Duodenal mucosa (tissue), 2 donors: ENCODE data around the gene GSTP1.
"Not testable (repeated sequence)": the region's sequence is repeated elsewhere in the genome, so short reads cannot be mapped to it uniquely, and the experiment has no call there.

Experiments used
- H3K27ac ChIP-seq: one replicate; pipeline ENCODE4 v1.7.0; 2013; ENCODE audit warnings: low read depth, low read length
- H3K27me3 ChIP-seq, 2 donors: one replicate each; pipeline ENCODE4 v1.7.0; 2013; ENCODE audit warnings: low read length in 2 of 2, control low read depth in 1 of 2; ENCODE audit not compliant: insufficient read depth in 2 of 2, control insufficient read depth in 1 of 2
- H3K36me3 ChIP-seq, 2 donors: one replicate each; pipeline ENCODE4 v1.7.0; 2013; ENCODE audit warnings: low read length in 2 of 2, control low read depth in 1 of 2; ENCODE audit not compliant: insufficient read depth in 2 of 2, control insufficient read depth in 1 of 2
- H3K4me1 ChIP-seq, 2 donors: one replicate each; pipeline ENCODE4 v1.7.0; 2013; ENCODE audit warnings: low read length in 2 of 2, control low read depth in 1 of 2; ENCODE audit not compliant: insufficient read depth in 2 of 2, control insufficient read depth in 1 of 2
- H3K4me3 ChIP-seq, 2 donors: one replicate each; pipeline ENCODE4 v1.7.0; 2013; ENCODE audit warnings: low read length in 2 of 2, low read depth in 1 of 2
- H3K9ac ChIP-seq, 2 donors: one replicate each; pipeline ENCODE4 v1.7.0; 2013; ENCODE audit warnings: low read length in 2 of 2, low read depth in 1 of 2
- H3K9me3 ChIP-seq, 2 donors: one replicate each; pipeline ENCODE4 v1.7.0; 2013; ENCODE audit warnings: low read length in 2 of 2, control low read depth in 1 of 2; ENCODE audit not compliant: control insufficient read depth in 1 of 2

GSTP1 gene

DNA sequence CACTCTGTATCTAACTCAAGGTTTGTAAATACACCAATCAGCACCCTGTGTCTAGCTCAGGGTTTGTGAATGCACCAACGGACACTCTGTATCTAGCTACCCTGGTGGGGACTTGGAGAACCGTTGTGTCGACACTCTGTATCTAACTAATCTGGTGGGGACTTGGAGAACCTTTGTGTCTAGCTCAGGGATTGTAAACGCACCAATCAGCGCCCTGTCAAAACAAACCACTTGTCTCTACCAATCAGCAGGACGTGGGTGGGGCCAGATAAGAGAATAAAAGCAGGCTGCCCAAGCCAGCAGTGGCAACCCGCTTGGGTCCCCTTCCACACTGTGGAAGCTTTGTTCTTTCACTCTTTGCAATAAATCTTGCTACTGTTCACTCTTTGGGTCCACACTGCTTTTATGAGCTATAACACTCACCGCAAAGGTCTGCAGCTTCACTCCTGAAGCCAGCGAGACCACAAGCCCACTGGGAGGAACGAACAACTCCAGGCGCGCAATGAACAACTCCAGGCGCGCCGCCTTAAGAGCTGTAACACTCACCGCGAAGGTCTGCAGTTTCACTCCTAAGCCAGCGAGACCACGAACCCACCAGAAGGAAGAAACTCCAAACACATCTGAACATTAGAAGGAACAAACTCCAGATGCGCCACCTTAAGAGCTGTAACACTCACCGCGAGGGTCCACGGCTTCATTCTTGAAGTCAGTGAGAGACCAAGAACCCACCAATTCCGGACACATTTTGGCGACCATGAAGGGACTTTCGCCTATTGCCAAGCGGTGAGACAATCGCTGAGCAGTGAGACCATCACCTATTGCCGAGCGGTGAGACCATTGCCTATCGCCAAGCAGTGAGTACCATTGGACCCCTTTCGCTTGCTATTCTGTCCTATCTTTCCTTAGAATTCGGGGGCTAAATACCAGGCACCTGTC lies 36.3 kb downstream of the GSTP1 start:
- H3K27me3 ChIP-seq, H3K9ac ChIP-seq, H3K9me3 ChIP-seq, H3K36me3 ChIP-seq, H3K27ac ChIP-seq, H3K4me3 ChIP-seq: not testable (repeated sequence)
- peaks cover 8 to 12% of the 10 kb centered on the region in 2 donors for H3K4me1 ChIP-seq

- H3K9ac ChIP-seq, H3K36me3 ChIP-seq, H3K4me3 ChIP-seq, H3K27ac ChIP-seq, H3K27me3 ChIP-seq, H3K9me3 ChIP-seq: not testable (repeated sequence)
- H3K4me1 ChIP-seq = peaks cover 3 to 11% of the 10 kb centered on the region in 2 donors
Observed at GRCh38 chr11:67620621-67621020, 37.0 kb downstream of the GSTP1 start.

GRCh38 chr11:67621928-67622327 lies 38.3 kb downstream of the GSTP1 start:
- H3K36me3 ChIP-seq, H3K9ac ChIP-seq, H3K9me3 ChIP-seq, H3K4me3 ChIP-seq, H3K27ac ChIP-seq, H3K4me1 ChIP-seq, H3K27me3 ChIP-seq: not testable (repeated sequence)

DNA sequence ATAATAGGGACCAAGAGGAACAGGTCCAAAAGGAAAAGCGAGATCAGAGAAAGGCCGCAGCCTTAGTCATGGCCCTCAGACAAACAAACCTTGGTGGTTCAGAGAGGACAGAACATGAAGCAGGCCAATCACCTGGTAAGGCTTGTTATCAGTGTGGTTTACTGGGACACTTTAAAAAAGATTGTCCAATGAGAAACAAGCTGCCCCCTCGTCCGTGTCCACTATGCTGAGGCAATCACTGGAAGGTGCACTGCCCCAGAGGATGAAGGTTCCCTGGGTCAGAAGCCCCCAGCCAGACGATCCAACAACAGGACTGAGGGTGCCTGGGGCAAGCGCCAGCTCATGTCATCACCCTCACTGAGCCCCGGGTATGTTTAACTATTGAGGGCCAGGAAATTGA lies 39.3 kb downstream of the GSTP1 start:
- not testable (repeated sequence) for H3K27ac ChIP-seq, H3K9ac ChIP-seq, H3K9me3 ChIP-seq, H3K4me1 ChIP-seq, H3K36me3 ChIP-seq, H3K4me3 ChIP-seq, H3K27me3 ChIP-seq

DNA sequence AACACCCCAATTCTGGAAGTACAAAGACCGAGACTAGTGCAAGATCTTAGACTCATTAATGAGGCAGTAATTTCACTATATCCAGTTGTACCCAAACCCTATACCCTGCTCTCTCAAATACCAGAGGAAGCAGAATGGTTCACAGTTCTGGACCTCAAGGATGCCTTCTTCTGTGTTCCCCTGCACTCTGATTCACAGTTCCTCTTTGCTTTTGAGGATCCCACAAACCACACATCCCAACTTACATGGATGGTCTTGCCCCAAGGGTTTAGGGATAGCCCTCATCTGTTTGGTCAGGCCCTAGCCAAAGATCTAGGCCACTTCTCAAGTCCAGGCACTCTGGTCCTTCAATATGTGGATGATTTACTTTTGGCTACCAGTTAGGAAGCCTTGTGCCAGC lies 40.2 kb downstream of the GSTP1 start:
- not testable (repeated sequence) for H3K4me1 ChIP-seq, H3K27ac ChIP-seq, H3K27me3 ChIP-seq, H3K4me3 ChIP-seq, H3K36me3 ChIP-seq, H3K9ac ChIP-seq, H3K9me3 ChIP-seq

GRCh38 chr11:67626131-67626833 lies 42.7 kb downstream of the GSTP1 start:
- not testable (repeated sequence) for H3K4me3 ChIP-seq, H3K27ac ChIP-seq, H3K9ac ChIP-seq, H3K36me3 ChIP-seq, H3K9me3 ChIP-seq, H3K27me3 ChIP-seq
- peaks cover 12 to 18% of the 10 kb centered on the region in 2 donors for H3K4me1 ChIP-seq

GRCh38 chr11:67626970-67627369 lies 43.4 kb downstream of the GSTP1 start:
- no peaks in the 10 kb centered on the region for H3K27me3 ChIP-seq
- no peak overlapping the region for H3K27ac ChIP-seq
- H3K9me3 ChIP-seq = no peaks in the 10 kb centered on the region
- no peak overlapping the region for H3K4me3 ChIP-seq
- H3K9ac ChIP-seq = no peak overlapping the region
- H3K4me1 ChIP-seq = peaks cover 19 to 25% of the 10 kb centered on the region in 2 donors
- H3K36me3 ChIP-seq = peaks cover 0 to 5% of the 10 kb centered on the region in 2 donors

DNA sequence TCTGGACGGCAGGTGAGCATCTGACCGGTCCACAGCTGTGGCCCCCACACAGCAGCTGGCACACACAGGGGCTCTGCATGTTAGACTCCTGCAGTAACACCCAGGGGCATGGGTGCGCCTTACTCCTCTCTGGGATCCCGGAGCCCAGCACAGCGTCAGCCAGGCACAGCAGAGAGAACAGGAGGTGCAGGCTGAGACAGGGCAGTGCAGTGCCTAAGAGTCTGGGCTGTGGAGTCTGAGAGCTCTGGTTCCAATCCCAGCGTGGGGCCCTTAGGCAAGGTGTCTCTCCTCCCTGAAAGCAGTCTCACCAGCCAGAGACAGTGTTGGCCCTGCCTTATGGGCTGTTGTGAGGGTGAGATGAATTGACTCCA lies 43.8 kb downstream of the GSTP1 start:
- H3K9ac ChIP-seq = no peak overlapping the region
- H3K9me3 ChIP-seq = no peaks in the 10 kb centered on the region
- H3K4me3 ChIP-seq = no peak overlapping the region
- H3K36me3 ChIP-seq = peaks cover 0 to 5% of the 10 kb centered on the region in 2 donors
- no peak overlapping the region for H3K27ac ChIP-seq
- H3K4me1 ChIP-seq = peaks cover 24 to 29% of the 10 kb centered on the region in 2 donors
- no peaks in the 10 kb centered on the region for H3K27me3 ChIP-seq

DNA sequence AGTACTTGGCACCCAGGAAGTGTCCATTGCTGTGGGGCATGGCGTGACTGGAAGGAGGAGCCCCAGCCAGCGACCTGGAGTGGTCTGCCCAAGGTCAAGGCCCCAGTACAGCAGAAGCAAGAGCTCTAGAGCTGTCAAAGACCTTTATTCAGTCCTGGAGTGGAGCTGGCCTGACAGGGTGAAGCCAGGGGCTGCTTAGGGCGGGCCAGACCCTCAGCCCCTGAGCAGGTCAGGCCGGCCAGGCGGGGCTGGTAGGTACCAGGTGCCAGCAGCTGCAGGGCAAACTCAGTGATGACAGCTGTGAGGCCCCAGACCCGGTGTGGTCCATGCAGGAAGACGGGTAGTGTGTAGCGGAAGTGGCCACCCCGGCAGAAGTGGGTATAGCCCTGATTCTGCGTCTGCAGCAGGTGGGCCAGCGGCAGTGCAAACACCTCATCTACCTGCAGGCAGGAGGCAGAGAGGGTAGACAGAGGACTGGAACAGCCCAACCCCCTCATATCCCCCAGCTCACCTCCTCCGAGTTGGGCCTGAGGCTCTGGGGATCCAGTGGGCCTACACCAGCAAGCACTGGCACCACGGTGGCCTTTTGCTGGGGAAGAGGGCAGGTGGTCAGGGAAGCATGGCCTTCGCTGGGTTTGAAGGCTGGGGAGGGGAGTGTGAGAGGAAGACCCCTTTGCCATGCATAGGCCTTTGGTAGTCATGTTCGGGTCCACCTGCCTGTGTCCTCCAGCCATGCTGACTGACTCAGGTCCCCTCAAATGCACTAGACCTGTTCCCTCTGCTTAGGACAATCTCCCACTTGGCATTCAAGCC lies 44.4 kb downstream of the GSTP1 start:
- H3K9me3 ChIP-seq = no peaks in the 10 kb centered on the region
- H3K4me3 ChIP-seq = no peak overlapping the region
- peaks cover 30 to 34% of the 10 kb centered on the region in 2 donors for H3K4me1 ChIP-seq
- no peaks in the 10 kb centered on the region for H3K27me3 ChIP-seq
- H3K27ac ChIP-seq = no peak overlapping the region
- H3K9ac ChIP-seq = peak overlapping the region in 1 of 2 donors; percentile 74
- H3K36me3 ChIP-seq = peaks cover 0 to 5% of the 10 kb centered on the region in 2 donors
